GM12874 (cell line): ENCODE results near the gene ARHGEF9.

Experiments
- CTCF ChIP-seq: IDR thresholded peaks from 2 replicates; pipeline ENCODE4 v1.5.1; 2011; ENCODE audit warnings: low read depth, mild to moderate bottlenecking, control low read depth, low read length, moderate library complexity; ENCODE audit not compliant: insufficient read depth

ARHGEF9 gene

GRCh38 chrX:63784346-63784901, 590 bp downstream of the ARHGEF9 start:
- TF ChIP-seq CTCF, result no peak

- TF ChIP-seq CTCF, result no peak
These were observed 2.5 kb downstream of the ARHGEF9 start for GRCh38 chrX:63782515-63782914.

- no peak for TF ChIP-seq CTCF
These were observed 16.3 kb downstream of the ARHGEF9 start for GRCh38 chrX:63768760-63769159.

GRCh38 chrX:63765712-63766111, 19.3 kb downstream of the ARHGEF9 start:
- TF ChIP-seq CTCF, result no peak

- no peak for TF ChIP-seq CTCF
These were observed 20.1 kb downstream of the ARHGEF9 start for GRCh38 chrX:63764946-63765345.

- TF ChIP-seq CTCF, result no peak
These were observed 23.4 kb downstream of the ARHGEF9 start for GRCh38 chrX:63761639-63762038.

- no peak for TF ChIP-seq CTCF
These were observed 27.0 kb downstream of the ARHGEF9 start for GRCh38 chrX:63758011-63758410.
